Epithelial cell of proximal tubule (primary cell): ENCODE results near the gene TBCD. TPM values are rescaled to one million over a fixed set of nuclear protein-coding genes. Genes with fewer than 3 reads are reported as not detected.

Source experiments
- DNase-seq: peaks from one replicate; pipeline ENCODE4 v3.0.0-alpha.2; 2011; ENCODE audit warnings: low read depth
- H3K4me3 ChIP-seq: 2 replicates; pipeline ENCODE4 v1.5.1; 2011; ENCODE audit warnings: low read depth, mild to moderate bottlenecking, low read length
- total RNA-seq: library from RNA; depleted of rRNA; stranded (reverse); fragments of >200 nt; gene quantifications from 2 replicates; pipeline ENCODE4 v1.2.3, GENCODE V29; 2015
- TF ChIP-seq, protein P1 (sequence below): conservative IDR thresholded peaks from 2 replicates; pipeline ENCODE4 v1.5.1; 2012; ENCODE audit warnings: low read depth, mild to moderate bottlenecking, low read length

TBCD gene
- total RNA-seq, 1 donor from 2014 or later = 46.6 TPM

DNA sequence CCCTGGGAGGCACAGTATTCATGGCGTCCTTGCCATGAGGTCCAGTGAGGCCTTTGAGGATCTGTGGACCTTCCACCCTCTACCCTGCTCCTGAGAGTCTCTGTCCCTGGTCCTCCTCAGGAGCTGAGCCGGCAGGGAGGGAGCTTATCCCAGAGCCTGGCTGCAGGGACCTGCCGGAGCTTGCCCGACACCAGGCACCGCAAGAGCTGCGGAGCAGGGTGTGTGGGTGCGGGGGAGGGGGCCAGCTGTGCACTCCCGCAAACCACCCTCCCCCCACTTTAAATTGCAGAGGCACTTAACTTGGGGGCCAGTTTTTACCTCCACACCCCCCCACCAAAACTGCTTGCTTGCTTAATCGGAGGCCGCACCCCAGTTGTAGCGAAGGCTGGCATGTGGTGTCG is 88.6 kb downstream of the TBCD start:
- H3K4me3 ChIP-seq = no peak overlapping the region
- no peak for DNase-seq
- TF ChIP-seq, protein P1, sequence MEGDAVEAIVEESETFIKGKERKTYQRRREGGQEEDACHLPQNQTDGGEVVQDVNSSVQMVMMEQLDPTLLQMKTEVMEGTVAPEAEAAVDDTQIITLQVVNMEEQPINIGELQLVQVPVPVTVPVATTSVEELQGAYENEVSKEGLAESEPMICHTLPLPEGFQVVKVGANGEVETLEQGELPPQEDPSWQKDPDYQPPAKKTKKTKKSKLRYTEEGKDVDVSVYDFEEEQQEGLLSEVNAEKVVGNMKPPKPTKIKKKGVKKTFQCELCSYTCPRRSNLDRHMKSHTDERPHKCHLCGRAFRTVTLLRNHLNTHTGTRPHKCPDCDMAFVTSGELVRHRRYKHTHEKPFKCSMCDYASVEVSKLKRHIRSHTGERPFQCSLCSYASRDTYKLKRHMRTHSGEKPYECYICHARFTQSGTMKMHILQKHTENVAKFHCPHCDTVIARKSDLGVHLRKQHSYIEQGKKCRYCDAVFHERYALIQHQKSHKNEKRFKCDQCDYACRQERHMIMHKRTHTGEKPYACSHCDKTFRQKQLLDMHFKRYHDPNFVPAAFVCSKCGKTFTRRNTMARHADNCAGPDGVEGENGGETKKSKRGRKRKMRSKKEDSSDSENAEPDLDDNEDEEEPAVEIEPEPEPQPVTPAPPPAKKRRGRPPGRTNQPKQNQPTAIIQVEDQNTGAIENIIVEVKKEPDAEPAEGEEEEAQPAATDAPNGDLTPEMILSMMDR = no peak

DNA sequence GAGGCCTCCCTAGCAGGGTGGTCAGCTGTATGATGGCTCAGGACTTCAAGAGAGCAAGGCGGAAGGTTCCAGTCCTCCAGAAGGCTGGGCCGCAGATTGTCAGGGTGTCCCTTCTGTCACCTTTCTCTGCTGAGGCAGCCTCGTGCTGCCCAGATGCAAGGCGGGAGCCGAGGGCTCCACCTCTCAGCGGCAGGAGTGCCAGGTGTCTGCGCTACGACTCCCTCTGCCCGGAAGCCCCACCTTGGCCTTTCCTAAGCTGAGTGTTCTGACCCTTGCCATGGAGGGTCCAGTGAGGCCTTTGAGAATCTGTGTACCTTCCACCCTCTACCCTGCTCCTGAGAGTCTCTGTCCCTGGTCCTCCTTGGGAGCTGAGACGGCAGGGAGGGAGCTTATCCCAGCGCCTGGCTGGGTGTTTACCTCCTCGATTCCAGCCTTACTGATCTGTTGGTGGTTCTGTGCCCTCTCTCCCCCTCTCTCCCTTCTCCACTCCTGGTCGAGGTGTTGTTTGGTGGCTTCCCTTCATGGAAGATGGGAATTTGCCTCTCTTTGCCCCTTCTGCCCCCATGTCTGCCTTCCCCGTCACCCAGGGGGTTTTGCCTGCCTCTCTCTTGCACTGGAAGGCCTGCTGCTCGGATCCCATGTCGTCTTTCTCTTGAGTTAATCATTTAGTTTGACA is 90.2 kb downstream of the TBCD start:
- DNase-seq = no peak
- no peak overlapping the region for H3K4me3 ChIP-seq
- TF ChIP-seq, protein P1 = no peak

DNA sequence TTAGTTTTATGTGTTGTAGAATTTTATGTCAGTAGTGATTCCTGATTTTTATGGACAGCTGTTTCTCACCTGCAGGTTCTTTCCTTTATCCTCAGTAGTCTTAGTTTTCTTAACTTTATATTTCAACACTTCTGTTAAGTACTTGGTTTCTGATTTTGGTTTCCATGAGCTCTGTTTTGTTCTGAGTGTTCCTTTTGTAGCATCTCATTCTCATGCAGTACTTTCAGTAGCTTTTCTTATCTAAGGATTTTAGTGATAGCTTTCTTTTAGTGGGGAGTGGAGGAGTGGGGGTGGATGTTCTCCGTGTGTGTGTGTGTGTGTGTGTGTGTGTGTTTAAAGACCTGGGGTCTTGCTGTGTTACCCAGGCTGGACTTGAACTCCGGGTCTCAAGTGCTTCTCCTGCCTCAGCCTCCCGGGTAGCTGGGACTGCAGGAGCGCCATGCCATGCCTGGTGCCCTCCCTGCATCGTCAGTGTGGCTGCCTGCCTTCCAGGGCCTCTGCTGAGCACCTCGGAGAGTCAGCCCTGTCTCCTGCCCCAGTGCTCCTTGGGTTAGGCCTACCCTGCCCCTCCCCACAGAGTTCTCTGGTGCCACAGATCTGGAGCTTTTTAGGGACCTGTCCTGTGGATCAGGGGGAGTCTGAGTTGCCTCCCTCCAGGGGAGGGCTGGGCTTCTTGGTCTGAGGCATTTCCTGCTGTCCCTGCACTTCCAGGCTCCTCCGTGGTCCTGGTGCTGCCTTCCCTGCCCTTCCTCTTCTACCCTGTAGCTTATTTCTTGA is 92.2 kb downstream of the TBCD start:
- no peak for DNase-seq
- TF ChIP-seq, protein P1 = no peak
- no peak overlapping the region for H3K4me3 ChIP-seq

DNA sequence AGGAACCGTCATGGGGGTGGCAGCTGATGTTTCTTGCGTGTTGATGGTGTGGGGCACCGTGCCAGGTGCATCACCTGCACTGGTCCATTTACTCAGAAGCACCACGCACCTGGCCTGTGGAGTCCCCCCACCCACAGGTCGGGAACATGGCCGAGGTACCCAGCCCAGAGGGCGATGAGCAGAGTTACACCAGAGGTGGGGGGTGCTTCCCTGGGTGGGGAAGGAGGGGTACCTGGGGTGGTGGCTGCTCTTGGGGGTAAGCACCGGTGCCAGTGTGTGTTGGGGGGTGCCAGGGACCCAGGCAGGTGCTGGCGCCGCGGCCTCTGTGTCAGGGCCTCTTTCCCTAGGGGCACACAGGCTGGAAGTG is 92.9 kb downstream of the TBCD start:
- no peak for DNase-seq
- H3K4me3 ChIP-seq = no peak overlapping the region
- TF ChIP-seq, protein P1 = no peak

DNA sequence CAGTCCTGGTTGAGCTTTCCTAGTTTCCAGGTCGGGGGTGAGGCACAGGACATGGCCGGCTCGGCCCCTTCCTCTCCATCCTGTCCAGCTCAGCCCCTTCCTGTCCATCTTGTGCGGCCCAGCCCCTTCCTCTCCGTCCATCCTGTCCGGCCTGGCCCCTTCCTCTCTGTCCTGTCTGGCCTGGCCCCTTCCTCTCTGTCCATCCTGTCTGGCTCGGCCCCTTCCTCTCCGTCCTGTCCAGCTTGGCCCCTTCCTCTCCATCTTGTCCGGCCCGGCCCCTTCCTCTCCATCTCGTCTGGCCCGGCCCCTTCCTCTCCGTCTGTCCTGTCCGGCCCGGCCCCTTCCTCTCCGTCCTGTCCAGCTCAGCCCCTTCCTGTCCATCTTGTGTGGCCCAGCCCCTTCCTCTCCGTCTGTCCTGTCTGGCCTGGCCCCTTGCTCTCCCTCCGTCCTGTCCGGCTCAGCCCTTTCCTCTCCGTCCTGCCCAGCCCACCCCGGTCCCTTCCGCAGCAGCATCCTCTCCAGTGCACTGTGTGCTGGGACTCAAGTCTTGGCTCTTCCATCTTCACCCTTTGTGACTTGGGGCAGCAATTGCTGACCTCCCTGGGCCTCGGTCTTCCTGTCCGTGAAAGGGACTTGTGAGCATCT is 93.4 kb downstream of the TBCD start:
- DNase-seq = no peak
- H3K4me3 ChIP-seq = no peak overlapping the region
- TF ChIP-seq, protein P1 = no peak

DNA sequence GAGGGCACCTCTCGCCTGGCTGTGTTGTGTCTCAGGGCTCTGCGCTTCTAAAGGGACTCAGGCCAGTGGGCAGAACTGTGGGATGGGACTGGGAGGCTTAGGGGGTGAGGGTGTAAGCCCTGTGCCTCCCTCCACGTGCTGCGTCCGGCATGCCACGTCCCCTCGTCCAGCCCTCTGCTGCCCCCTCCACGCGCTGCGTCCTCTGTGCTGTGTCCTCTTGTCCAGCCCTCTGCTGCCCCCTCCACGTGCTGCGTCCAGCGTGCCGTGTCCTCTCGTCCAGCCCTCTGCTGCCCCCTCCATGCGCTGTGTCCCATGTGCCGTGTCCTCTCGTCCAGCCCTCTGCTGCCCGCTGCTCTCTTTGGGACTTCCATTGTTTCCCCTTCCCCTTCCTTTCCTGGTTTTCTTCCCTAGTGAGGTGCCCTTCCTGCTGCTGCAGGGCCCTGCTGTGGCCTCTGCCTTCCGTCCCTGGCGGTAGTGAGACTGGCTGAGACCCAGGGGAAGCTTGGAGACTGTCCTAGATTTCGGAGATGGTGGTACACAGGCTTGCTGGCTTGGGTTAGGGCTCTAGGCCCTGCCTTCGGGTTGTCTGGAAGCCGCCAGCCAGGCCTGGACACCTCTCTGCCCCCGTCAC is 94.3 kb downstream of the TBCD start:
- TF ChIP-seq, protein P1 = no peak
- H3K4me3 ChIP-seq = no peak overlapping the region
- no peak for DNase-seq
